Measurements from ENCODE around the gene GREB1.

GRCh38 chr2:11630855-11631254 lies 97.0 kb downstream of the GREB1 start:
- TF ChIP-seq CTCF (IDR thresholded peaks at IDR 0.05; ENCODE audit: poor library complexity): no peak
- no peak for TF ChIP-seq EZH2phosphoT487 (IDR thresholded peaks at IDR 0.05; ENCODE audit: low read depth, severe bottlenecking, unreplicated experiment)

All from hepatocyte (in vitro differentiated cells).